ENCODE data around the gene PRDX4. TPM values are rescaled to one million over a fixed set of nuclear protein-coding genes. Genes with fewer than 3 reads are reported as not detected.

PRDX4 gene
- total RNA-seq, 2 donors from 2014 or later = 62.2 to 117 TPM

DNA sequence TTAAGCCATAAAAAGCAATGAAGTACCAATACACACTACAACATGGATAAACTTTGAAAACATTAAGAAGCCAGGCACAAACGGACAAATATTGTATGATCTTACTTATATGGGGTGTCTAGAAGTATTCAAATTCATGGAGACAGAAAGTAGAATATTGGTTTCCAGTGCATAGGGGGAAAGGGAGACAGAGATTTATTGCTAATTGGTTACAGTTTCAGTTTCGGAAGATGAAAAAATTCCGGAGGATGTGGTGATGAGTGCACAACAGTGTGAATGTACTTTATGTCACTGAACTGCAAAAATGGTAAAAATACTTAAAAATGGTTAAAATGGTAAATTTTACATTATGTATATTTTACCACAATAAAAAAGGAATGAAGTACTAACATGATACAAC is 5.1 kb upstream of the PRDX4 start:
- DNase-seq (ENCODE audit: low spot score) = no peak
- no peaks in the 10 kb centered on the region for H3K27me3 ChIP-seq (replicated peaks; ENCODE audit: insufficient read depth)
- no peak for ATAC-seq (ENCODE audit: insufficient number of reproducible peaks, low FRiP score, low read depth)
- H3K4me1 ChIP-seq (ENCODE audit: control insufficient read depth in 1 of 2, low read depth in 2 of 2) = no peaks in the 10 kb centered on the region
- H3K9me3 ChIP-seq = no peaks in the 10 kb centered on the region
- TF ChIP-seq, protein P1, sequence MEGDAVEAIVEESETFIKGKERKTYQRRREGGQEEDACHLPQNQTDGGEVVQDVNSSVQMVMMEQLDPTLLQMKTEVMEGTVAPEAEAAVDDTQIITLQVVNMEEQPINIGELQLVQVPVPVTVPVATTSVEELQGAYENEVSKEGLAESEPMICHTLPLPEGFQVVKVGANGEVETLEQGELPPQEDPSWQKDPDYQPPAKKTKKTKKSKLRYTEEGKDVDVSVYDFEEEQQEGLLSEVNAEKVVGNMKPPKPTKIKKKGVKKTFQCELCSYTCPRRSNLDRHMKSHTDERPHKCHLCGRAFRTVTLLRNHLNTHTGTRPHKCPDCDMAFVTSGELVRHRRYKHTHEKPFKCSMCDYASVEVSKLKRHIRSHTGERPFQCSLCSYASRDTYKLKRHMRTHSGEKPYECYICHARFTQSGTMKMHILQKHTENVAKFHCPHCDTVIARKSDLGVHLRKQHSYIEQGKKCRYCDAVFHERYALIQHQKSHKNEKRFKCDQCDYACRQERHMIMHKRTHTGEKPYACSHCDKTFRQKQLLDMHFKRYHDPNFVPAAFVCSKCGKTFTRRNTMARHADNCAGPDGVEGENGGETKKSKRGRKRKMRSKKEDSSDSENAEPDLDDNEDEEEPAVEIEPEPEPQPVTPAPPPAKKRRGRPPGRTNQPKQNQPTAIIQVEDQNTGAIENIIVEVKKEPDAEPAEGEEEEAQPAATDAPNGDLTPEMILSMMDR (IDR thresholded peaks at IDR 0.05) = no peak
- H3K36me3 ChIP-seq = no peaks in the 10 kb centered on the region
- no peak overlapping the region for H3K4me3 ChIP-seq
- H3K27ac ChIP-seq = no peak overlapping the region

DNA sequence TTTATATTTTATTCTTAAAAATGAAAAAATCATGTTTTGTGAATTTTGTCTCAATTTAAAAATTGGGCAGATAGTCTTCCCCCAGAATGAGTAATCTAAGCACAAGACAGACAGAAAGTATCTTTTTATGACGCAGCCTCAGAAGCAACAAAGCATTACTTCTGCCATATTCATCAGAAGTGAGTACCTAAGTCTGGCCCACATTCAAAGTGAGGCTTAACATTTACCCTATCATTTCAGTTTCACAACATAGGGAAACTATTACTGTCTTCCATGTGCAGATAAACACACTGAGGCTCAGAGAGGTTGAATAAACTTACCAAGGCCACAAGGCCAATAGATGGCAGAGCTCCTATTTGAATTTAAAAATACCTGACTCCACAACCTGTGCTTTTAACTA is 4.4 kb upstream of the PRDX4 start:
- Histone ChIP-seq H3K36me3 (no peaks in the 10 kb centered on the region), H3K27me3 (replicated peaks; ENCODE audit: insufficient read depth) (no peaks in the 10 kb centered on the region), H3K4me1 (ENCODE audit: control insufficient read depth in 1 of 2, low read depth in 2 of 2) (no peaks in the 10 kb centered on the region), H3K4me3 (no peak overlapping the region), H3K27ac (no peak overlapping the region), H3K9me3 (no peaks in the 10 kb centered on the region)
- DNase-seq (ENCODE audit: low spot score) (no peak), ATAC-seq (ENCODE audit: insufficient number of reproducible peaks, low FRiP score, low read depth) (no peak)
- TF ChIP-seq, protein P1 (IDR thresholded peaks at IDR 0.05) = no peak

DNA sequence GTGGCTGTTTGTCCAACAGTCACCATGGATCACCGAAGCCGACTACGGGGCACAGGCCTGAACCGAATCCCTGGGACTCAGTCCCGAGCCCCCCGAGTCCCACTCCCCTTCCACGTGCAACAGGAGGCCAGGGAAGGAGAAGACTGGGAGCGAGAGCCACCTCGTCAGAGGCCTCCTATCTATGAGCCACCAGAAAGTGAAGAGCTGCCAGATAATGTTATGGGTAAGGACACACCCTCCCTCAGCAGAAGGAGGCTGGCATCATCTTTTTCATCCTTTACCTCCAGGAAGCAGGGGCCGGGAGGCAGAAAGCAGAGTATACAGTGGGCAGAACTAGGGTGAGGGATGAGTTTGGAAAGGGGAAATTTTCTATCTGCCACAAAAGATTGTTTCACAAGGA is 2.8 kb upstream of the PRDX4 start:
- no peak overlapping the region for H3K27ac ChIP-seq
- no peak for ATAC-seq (ENCODE audit: insufficient number of reproducible peaks, low FRiP score, low read depth)
- H3K36me3 ChIP-seq = no peaks in the 10 kb centered on the region
- DNase-seq (ENCODE audit: low spot score) = no peak
- no peaks in the 10 kb centered on the region for H3K9me3 ChIP-seq
- TF ChIP-seq, protein P1 (IDR thresholded peaks at IDR 0.05) = no peak
- no peaks in the 10 kb centered on the region for H3K4me1 ChIP-seq (ENCODE audit: control insufficient read depth in 1 of 2, low read depth in 2 of 2)
- H3K4me3 ChIP-seq = no peak overlapping the region
- no peaks in the 10 kb centered on the region for H3K27me3 ChIP-seq (replicated peaks; ENCODE audit: insufficient read depth)

DNA sequence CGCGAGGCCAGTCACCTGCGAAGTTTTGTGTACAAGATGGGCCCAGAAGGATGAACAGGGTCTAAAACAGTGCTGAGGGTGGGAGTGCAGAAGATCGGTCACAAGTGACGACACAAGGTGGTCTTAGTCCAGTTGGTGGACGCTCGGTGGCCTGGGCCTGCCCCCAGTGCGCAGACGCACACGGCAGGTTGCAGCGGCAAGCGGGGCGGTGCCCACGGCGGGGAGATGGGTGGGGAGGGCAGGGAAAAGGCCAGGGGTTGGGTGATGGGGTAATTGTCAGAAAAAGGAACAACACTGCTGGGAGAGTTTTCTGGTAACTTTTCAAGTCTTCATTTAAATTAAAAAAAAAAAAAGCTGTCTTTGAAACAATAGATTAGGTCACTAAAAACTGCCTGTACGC is 1.0 kb upstream of the PRDX4 start:
- no peaks in the 10 kb centered on the region for H3K27me3 ChIP-seq (replicated peaks; ENCODE audit: insufficient read depth)
- no peak overlapping the region for H3K4me3 ChIP-seq
- no peaks in the 10 kb centered on the region for H3K4me1 ChIP-seq (ENCODE audit: control insufficient read depth in 1 of 2, low read depth in 2 of 2)
- H3K9me3 ChIP-seq = no peaks in the 10 kb centered on the region
- DNase-seq (ENCODE audit: low spot score) = no peak
- TF ChIP-seq, protein P1 (IDR thresholded peaks at IDR 0.05) = no peak
- no peak for ATAC-seq (ENCODE audit: insufficient number of reproducible peaks, low FRiP score, low read depth)
- no peaks in the 10 kb centered on the region for H3K36me3 ChIP-seq
- no peak overlapping the region for H3K27ac ChIP-seq

DNA sequence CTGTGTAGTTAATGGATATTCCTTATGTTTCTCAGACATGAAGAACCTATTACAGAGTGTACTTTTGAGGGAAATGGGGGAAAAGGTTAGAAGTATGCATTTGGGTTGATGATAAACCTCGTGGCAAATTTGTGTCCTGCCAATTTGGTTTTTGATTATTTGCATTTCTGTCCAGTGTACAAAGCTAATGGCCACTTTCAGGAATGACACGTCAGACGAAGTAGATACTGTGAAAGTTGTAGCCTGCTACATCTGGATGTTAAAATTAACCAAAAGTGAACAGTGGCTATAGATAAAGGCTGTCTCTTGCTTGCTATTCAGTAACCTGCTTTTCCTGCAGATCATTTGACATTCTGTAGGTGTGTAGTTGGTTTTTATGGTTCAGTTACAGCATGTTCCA is 1.0 kb downstream of the PRDX4 start:
- DNase-seq (ENCODE audit: low spot score) = no peak
- H3K27me3 ChIP-seq (replicated peaks; ENCODE audit: insufficient read depth) = no peaks in the 10 kb centered on the region
- no peaks in the 10 kb centered on the region for H3K9me3 ChIP-seq
- peak overlapping the region in 1 of 2 donors; percentile 61 for H3K27ac ChIP-seq
- ATAC-seq (ENCODE audit: insufficient number of reproducible peaks, low FRiP score, low read depth) = no peak
- no peaks in the 10 kb centered on the region for H3K36me3 ChIP-seq
- H3K4me3 ChIP-seq = peak overlapping the region; percentile 82
- no peaks in the 10 kb centered on the region for H3K4me1 ChIP-seq (ENCODE audit: control insufficient read depth in 1 of 2, low read depth in 2 of 2)
- TF ChIP-seq, protein P1 (IDR thresholded peaks at IDR 0.05) = no peak
